ENCODE measurements around the gene SIGLEC12.
"Not testable (repeated sequence)": the region's sequence is repeated elsewhere in the genome, so short reads cannot be mapped to it uniquely, and the experiment has no call there.

Gene SIGLEC12

DNA sequence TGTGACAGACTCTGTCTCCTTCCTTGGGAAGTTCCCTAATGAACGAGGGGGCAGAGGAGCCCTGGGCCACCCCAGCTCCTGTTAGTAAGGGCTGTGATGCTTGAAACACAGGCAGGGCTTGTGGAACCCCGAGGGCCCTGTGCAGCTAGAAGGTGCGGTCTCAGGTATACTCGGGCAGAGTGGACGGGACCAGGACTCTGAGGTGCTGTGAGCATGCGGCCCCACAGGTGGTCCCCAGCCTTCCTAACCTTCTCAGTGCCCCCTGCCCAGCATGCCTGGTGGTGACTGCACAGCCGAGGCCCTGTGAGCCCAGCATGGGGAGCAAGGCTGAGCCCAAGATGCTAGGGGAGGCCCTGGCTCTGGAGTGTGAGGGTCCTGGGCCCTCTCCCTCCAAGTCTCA, 39.3 kb downstream of the SIGLEC12 start:
- TF ChIP-seq TAF1 (IDR thresholded peaks at IDR 0.05; ENCODE audit: borderline replicate concordance, low read depth, low read length), result no peak
- TF ChIP-seq POLR2AphosphoS5 (IDR thresholded peaks at IDR 0.05; ENCODE audit: low read depth, low read length), result no peak
- no peak for TF ChIP-seq POLR2A (IDR thresholded peaks at IDR 0.05; ENCODE audit: low read depth, low read length)
- no peak for FAIRE-seq
- no peak for DNase-seq (ENCODE audit: insufficient read length)

DNA sequence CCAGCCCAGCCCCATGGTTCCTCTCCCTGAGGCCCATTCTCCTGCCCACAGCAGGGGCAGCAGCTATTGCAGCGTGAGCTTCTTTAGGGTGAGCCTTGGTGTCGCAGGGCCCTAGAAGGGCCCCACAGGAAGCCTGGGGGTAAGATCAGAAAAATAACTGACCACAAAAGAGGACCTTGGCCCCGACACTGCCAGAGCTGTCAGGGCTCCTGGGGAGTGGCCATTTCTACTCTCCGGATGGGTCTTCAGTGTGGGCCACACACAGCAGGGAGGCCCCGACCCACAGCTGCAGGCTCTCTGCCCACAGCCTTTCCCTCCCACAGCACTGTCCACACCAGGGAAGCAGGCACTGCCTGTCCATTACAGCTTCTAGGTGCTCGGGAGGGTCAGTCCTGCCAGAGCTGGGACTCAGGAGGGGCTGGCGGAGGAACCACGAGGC, 39.9 kb downstream of the SIGLEC12 start:
- no peak for TF ChIP-seq POLR2AphosphoS5 (IDR thresholded peaks at IDR 0.05; ENCODE audit: low read depth, low read length)
- no peak for TF ChIP-seq POLR2A (IDR thresholded peaks at IDR 0.05; ENCODE audit: low read depth, low read length)
- TF ChIP-seq TAF1 (IDR thresholded peaks at IDR 0.05; ENCODE audit: borderline replicate concordance, low read depth, low read length), result no peak
- FAIRE-seq (no peak), DNase-seq (ENCODE audit: insufficient read length) (no peak)

DNA sequence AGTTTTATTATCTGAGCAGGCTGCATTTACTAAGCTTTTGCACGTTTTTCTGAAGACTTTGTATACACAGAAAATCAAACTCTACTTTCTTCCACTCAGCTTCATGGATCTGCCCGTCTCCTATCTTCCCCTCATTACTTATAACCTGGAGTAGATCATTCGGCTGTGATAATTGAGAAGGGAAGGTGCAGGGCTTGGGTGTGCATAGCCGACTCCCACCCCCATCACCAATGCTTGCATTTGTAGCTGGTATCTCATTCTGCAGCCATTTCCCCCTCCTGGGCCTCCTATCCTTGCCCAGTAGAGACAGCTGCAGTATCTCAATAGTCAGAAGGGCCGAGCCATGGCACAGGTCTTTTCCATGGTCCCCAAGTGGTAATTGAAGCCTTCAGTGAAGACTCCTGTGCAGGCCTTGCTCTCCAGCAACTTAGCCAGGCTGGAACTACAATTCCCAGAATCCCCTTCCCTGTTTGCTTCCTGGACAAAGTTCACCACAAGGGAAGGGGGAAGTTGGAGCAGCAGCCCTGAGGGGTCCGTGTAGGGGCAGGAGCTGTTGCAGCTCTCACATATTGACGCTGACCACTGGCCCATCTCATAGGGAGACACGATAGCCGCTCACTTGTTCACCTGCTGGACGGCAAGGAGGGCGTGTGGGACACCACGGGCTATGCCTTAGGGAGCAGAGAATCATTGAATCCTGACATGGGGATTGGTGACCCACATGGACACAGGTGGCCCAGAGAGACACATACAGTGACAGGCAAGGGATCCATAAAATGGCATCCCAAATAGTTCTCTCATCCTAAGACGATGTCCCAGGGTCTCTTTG, 41.2 kb downstream of the SIGLEC12 start:
- FAIRE-seq (no peak), DNase-seq (ENCODE audit: insufficient read length) (no peak)
- no peak for TF ChIP-seq TAF1 (IDR thresholded peaks at IDR 0.05; ENCODE audit: borderline replicate concordance, low read depth, low read length)
- TF ChIP-seq POLR2A (IDR thresholded peaks at IDR 0.05; ENCODE audit: low read depth, low read length), result no peak
- no peak for TF ChIP-seq POLR2AphosphoS5 (IDR thresholded peaks at IDR 0.05; ENCODE audit: low read depth, low read length)

DNA sequence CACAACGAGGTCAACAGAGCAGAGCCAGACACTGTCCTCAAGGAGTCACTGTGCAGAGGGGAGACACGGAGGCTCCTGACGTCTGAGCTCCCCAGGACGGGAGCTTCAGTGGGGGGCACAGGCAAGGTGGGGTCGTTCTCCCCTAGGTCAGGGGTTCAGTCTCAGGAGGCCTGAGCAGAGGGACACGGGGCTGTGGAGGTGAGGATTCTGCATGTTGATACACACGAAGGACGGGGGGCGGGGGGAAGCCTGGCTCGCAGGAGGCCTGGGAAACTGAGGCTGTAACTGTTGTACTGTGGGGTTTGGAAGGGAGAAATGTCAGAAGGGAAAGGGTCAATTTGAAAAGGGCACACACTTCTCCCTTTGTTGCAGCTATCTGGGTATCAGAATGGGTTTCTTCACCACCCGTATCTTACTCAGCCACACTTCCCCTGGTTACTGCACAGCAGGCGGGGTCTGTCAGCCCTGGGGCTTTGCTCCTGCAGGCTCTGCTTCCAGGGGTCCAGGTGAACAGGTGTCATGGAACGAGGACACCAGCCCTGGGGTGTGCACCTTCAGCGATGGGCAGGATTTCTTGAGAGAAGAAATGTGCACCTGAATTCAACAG, 42.6 kb downstream of the SIGLEC12 start:
- DNase-seq (ENCODE audit: insufficient read length), result no peak
- no peak for FAIRE-seq
- TF ChIP-seq POLR2A (IDR thresholded peaks at IDR 0.05; ENCODE audit: low read depth, low read length), result no peak
- TF ChIP-seq POLR2AphosphoS5 (IDR thresholded peaks at IDR 0.05; ENCODE audit: low read depth, low read length), result no peak
- no peak for TF ChIP-seq TAF1 (IDR thresholded peaks at IDR 0.05; ENCODE audit: borderline replicate concordance, low read depth, low read length)

DNA sequence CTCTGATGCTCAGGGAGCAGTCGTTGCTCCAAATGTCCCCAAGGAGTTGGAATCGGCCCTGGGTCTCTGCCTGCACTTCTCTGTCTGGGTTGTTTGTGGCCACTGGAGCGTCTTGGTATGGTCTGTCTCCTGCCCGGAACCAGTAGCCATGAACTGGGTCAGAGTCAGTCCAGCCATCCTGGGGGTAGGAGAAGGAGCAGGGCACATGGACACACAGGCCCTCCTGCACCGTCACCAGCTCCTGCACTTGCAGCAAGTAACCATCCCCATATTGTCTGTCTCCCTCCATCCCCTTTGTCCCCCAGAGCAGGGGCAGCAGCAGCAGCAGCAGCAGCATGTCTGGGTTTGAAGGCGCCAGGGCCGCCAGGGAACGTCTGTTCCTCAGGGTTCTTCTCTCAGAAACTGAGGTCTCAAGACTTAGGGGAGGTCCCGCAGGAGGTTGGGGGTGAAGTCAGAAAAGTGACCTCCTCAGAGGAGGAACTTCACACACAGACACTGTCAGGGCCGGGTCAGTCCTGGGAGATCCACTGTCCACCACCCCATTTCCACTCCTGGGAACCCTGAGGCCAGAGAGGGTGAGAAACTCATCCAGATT, 43.5 kb downstream of the SIGLEC12 start, which contains the start of gene SIGLEC8:
Gene SIGLEC8, minus strand, starts transcription at position 404 of the 595 bp plus-strand sequence. Its CDS starts 67 bp downstream, at position 337.
- FAIRE-seq, result no peak
- TF ChIP-seq POLR2AphosphoS5 (IDR thresholded peaks at IDR 0.05; ENCODE audit: low read depth, low read length), result no peak
- no peak for TF ChIP-seq POLR2A (IDR thresholded peaks at IDR 0.05; ENCODE audit: low read depth, low read length)
- no peak for TF ChIP-seq TAF1 (IDR thresholded peaks at IDR 0.05; ENCODE audit: borderline replicate concordance, low read depth, low read length)
- no peak for DNase-seq (ENCODE audit: insufficient read length)

DNA sequence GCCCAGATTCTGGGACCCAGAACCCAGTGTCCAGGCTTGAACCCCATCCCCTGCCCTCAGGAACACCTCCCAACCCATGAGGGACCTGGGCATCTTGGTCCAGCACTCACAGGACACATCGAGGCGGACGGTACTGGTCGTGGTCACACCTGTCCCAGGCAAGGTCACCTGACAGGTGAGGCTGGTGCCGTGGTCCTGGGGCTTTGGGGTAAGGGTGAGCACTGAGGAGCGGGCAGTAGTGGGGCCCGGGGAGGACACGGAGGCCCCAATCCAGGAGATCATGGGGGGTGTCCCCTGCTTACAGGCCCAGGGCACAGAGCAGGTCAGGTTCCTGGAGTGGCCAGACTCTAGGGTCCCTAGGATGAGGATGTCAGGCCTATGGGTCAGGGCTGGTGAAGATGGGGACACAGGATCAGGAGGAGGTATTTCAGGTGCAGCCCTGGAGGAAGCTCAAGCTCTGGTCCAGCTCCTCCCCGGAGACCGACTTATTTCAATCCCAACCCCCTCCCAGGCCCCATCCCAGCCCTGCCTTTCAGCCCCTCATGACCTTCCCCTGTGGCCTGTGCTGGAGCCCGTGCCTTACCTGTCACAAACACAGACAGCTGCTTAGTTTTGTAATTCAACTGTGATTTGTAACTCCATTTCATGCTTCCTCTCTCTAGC, 44.1 kb downstream of the SIGLEC12 start:
- no peak for FAIRE-seq
- TF ChIP-seq POLR2AphosphoS5 (IDR thresholded peaks at IDR 0.05; ENCODE audit: low read depth, low read length) (no peak), TAF1 (IDR thresholded peaks at IDR 0.05; ENCODE audit: borderline replicate concordance, low read depth, low read length) (no peak), POLR2A (IDR thresholded peaks at IDR 0.05; ENCODE audit: low read depth, low read length) (no peak)
- no peak for DNase-seq (ENCODE audit: insufficient read length)

DNA sequence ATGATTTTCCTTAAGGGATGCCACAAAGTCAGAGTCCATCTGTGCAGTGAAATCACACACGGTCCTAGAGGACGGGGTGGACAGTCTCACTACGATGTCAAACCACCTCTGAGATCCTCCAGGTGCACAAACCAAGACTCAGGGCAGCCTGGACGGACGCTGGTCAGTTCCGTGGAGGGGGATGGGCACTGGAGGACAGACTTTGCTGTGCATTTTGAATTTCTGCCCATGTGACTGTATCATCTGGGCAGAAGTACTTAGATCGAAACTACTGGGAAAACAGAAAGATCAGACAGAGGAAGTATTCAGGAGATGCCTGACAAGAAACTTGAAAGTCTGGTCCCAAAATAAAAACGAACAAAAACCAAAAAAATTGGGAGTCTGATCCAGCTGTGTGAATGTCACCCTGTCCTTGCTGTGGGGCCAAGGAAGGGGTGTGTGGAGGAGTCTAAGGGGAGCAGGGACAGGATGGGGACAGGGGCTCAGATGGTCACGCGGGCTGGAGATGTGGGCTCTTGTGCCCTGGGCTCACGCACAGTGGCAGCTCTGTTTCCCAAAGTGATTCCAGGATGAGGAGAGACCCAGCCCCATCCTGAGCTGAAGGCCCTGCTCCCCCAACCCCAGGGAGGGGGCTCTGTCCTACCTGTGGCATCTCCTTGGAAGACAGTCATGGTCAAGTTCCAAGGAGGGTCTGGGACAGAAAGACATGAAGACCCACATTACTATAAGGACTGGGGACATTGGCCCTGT, 44.9 kb downstream of the SIGLEC12 start:
- no peak for FAIRE-seq
- DNase-seq (ENCODE audit: insufficient read length), result no peak
- TF ChIP-seq TAF1 (IDR thresholded peaks at IDR 0.05; ENCODE audit: borderline replicate concordance, low read depth, low read length) (no peak), POLR2AphosphoS5 (IDR thresholded peaks at IDR 0.05; ENCODE audit: low read depth, low read length) (no peak), POLR2A (IDR thresholded peaks at IDR 0.05; ENCODE audit: low read depth, low read length) (no peak)

DNA sequence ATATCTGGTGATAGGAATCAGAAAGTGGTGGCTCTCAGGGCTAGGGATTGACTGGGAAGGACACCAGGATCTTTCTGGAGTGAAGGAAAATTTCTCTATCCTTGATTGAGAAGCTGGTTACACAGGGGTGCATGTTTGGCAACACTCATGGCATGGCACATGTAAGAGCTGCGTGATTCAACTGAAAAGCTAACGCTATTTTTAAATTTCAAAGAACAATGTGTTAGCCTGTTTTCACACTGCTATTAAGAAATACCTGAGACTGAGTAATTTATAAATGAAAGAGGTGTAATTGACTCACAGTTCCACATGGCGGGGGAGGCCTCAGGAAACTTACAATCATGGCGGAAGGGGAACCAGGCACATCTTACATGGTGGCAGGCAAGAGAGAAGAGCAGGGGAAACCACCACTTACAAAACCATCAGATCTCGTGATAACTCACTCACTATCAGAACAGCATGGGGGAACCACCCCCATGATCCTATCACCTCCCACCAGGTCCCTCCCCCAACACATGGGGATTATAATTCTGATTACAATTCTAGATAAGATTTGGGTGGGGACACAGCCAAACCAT, 50.8 kb downstream of the SIGLEC12 start:
- TF ChIP-seq POLR2AphosphoS5 (IDR thresholded peaks at IDR 0.05; ENCODE audit: low read depth, low read length) (no peak), TAF1 (IDR thresholded peaks at IDR 0.05; ENCODE audit: borderline replicate concordance, low read depth, low read length) (no peak), POLR2A (IDR thresholded peaks at IDR 0.05; ENCODE audit: low read depth, low read length) (no peak)
- DNase-seq (ENCODE audit: insufficient read length), result no peak
- no peak for FAIRE-seq

DNA sequence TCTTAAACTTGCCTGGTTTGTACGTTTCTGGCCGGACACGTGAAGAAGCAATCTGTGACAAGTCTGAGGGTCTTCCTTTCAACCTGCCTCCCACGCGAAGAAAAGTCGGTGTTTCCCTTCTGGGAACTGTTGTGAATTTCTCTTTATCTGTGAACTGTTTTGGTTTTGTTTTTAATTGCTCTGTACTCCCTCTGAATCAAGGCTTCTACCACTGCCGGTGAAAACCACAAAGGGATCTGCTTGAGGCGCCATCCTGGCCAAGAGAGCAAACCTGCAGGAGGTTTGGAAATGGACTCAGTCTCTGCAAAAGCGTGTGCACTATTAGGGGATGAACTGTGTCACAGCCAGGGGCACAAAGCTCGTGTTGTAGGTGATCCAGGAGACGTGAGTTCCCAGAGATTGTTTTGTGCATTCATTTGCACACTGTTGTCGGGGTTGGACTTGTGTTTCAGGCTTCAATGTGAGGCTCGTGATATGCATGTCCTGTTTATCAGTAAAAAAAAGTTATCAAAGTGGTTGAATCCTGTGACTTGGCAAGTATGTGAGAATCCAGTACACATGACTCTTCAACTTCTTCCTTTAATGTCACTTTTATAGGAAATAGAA, 53.1 kb downstream of the SIGLEC12 start:
- TF ChIP-seq TAF1 (IDR thresholded peaks at IDR 0.05; ENCODE audit: borderline replicate concordance, low read depth, low read length) (no peak), POLR2A (IDR thresholded peaks at IDR 0.05; ENCODE audit: low read depth, low read length) (no peak), POLR2AphosphoS5 (IDR thresholded peaks at IDR 0.05; ENCODE audit: low read depth, low read length) (no peak)
- FAIRE-seq, result no peak
- DNase-seq (ENCODE audit: insufficient read length), result no peak

DNA sequence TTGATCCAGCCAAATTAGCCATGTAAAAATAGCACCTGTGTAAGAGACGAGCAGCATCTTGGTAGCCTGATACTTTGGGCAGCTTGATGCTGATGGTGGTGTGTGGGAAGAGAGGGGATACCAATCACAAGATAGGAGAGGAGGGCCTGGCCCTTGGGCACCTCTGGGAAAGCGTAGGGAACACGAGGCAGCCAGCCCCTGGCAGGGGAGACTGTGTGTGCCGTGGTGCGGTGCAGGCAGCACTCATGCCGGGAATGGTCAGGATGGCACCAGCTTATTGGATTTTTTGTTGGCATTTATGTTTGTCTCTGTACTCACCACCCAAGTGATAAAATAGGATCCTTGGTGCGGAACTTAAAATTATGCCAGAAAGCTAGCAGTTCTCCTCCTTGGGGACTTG, 53.6 kb downstream of the SIGLEC12 start:
- DNase-seq (ENCODE audit: insufficient read length) (no peak), FAIRE-seq (no peak)
- TF ChIP-seq POLR2A (IDR thresholded peaks at IDR 0.05; ENCODE audit: low read depth, low read length), result no peak

DNA sequence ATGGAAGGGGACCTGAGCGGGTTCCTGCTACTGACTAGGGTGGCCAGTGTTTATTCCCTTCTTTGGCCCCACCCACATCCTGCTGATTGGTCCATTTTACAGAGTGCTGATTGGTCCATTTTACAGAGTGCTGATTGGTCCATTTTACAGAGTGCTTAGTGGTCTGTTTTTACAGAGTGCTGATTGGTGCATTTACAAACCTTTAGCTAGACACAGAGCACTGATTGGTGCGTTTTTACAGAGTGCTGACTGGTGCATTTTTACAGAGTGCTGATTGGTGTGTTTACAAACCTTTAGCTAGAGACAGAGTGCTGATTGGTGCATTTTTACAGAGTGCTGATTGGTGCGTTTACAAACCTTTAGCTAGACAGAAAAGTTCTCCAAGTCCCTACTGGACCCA, 54.1 kb downstream of the SIGLEC12 start:
- FAIRE-seq; DNase-seq (ENCODE audit: insufficient read length): not testable (repeated sequence)
